Stimulated activated CD8-positive, alpha-beta memory T cell treated with anti-CD3 and anti-CD28 coated beads, Interleukin-15, amount 100 ng/mL, for 1 hour (primary cell): ENCODE data around the gene ABHD12B.

Source experiments
- DNase-seq: peaks from one replicate; pipeline ENCODE4 v3.0.0-alpha.2; 2020; ENCODE audit warnings: low read depth

Gene ABHD12B, protein sequence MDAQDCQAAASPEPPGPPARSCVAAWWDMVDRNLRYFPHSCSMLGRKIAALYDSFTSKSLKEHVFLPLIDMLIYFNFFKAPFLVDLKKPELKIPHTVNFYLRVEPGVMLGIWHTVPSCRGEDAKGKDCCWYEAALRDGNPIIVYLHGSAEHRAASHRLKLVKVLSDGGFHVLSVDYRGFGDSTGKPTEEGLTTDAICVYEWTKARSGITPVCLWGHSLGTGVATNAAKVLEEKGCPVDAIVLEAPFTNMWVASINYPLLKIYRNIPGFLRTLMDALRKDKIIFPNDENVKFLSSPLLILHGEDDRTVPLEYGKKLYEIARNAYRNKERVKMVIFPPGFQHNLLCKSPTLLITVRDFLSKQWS

GRCh38 chr14:50871914-50872732, at the start of gene ABHD12B:
Gene ABHD12B (plus strand): TSS chr14:50872053. CDS start chr14:50872175, 122 bp downstream.
- no peak for DNase-seq

DNA sequence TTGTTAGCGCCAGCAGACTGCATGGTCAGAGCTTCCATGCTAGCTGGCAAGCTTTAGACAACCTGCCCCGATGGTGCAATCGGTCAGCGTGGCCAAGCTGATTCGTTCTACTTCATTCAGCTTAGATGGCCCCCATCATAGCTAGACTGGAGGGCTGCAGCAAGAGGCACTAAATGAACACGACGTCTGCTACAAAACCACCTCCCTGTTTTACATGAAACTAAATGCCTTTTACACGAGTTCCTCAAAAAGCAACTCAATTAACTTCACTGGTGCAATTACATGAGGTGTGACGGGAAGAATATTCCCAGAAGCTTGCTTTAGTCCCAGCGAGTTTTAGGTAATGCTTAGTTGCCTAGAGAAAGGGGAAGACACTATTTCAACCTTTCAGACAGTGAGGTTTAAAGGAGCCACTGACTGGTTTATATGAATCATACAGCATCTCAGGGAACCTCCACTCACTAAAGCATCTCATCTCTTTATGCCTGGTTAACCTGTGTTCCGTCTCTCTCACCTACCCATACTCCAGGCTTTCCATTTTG, 49.3 kb upstream of the ABHD12B start:
- DNase-seq: no peak

DNA sequence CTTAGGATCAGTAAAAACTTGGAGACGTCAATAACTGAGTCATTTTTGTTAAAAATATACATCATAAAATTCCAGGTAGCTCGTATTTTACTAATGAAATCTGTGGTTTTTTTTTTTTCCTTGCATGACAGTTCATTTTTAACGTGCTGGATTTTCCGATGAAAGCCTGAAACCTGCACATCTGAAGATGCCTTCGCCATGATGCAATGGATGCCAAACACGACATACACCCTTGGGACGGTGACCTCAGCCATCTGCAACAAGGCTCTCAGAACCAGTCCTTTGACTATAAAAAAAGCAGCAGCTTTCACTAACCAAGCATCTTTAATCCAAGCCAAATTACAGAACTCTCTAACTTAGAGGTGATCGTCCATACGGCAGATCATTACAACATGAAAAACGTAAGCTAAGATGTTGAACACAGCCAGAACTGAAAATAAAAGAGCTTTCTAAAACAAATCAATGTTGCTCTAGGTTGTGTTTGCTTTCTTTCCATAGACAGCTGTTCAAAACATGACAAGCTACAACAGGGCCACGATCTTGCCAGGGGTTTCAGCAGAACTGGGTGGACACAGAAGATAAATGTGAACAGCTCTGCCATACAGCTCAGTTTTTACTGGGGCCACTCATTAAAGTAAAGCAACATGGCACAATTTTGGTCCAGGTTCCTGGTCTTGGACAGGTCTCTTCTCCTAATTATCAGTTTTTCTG, 48.6 kb upstream of the ABHD12B start:
- no peak for DNase-seq

DNA sequence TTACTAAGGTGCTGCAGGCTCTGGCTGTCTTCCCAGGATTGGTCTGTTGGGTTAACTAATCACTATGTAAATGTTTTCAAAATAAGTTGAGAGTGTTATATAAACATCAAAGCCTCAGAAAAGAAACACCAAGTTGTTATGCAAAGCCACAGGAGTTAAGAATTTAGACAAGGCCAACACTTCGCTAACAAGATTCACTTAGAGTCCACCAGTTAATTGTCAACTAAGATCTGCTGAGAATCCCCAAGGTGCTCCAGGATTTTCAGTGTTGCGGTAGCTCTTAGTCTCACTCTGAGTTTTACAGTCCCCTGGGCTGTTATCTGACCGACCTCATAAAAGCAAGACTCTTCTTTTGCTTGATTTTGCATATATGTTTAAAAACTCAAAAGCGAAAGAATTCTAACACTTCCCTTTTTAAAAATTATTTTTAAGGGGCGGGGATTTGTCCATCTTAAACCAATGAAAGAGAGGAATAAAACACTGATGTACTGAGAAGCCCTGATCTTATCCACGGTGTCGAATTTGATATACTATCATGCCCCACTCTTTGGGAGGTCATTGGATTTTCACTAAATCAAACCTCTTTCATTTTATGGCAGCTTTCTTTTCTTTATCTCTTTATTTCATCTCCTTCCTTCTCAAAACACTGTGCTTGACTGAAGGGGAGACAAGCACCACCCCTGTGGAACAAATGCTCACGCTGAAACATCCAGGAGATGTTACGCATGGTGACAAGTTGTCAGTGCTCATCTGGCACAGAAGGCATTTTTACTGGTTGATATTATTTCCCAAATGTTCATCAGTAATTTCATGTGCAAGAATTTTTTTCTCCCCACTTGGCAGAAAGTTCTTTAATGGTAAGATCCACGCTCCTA, 47.9 kb upstream of the ABHD12B start:
- DNase-seq: no peak

DNA sequence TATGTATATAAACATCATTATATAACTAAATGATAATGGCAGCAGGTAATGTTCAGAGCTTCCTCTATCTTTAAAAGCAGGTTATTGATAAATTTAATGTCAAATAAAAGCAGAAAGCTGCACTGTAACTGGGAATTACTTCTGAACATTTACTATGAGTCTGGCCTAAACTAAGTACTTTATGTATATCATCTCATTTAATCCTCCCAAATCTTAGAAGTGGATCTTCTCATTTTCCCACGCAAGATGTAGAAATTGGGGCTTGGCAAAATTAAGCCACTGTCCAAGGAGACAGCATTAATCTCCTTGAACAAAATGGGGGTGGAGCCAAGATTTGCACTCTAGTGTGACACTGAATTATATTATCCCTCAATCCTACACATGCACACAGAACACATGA, 46.5 kb upstream of the ABHD12B start:
- DNase-seq: no peak

DNA sequence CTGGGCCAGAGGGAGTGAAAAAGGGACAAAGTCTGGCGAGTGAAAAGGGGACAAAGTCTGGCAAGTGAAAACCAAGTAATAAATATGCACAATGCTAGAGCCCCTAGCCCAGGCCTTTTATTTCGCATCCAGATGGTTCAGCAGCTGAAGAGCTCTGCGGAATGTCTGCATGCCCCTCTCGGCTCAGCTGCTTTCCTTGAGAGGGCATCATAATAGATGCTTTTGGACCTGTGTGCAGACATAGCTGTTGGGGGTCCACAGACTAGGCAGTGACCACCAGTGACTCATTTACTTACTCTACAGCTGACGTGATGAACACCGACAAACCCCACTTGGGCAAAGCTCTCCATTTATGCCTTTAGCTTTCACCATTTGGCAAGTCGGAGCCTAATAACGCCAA, 45.2 kb upstream of the ABHD12B start:
- no peak for DNase-seq

DNA sequence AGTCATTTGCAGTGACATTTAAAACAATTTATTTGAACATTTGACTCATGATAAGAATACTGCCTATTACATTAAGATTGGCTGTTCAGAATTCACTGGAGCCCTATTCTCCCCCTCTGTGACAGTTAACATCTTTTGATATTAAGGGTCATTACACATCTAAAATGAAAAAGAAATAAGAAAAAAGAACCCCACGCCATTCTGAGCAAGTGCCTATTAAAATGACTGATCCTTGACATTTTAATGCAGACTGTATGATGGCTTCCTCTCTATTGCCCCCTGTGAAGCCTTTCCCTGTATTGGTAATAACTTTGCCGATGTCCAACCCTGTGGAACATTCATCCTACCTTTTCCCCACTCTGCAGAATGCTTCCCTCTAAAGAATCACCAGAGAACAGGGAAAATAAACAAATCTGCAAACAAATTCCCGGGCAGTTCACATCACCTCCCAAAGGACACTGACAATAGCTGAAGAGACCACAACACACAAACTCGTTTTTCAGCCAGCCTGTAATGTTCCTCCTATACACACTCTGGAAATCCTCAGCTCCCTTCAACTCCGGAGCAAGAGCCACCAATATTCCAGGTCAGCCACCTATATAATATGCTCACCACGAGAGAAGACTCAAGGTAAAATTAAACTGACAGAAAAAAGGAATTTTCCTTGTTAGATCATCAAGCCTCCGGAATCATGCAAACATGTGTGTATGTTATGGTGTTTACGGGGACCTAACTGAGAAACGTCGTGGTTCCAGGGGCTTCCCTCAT, 42.9 kb upstream of the ABHD12B start:
- DNase-seq: no peak

GRCh38 chr14:50829489-50830043, 42.3 kb upstream of the ABHD12B start:
- no peak for DNase-seq

DNA sequence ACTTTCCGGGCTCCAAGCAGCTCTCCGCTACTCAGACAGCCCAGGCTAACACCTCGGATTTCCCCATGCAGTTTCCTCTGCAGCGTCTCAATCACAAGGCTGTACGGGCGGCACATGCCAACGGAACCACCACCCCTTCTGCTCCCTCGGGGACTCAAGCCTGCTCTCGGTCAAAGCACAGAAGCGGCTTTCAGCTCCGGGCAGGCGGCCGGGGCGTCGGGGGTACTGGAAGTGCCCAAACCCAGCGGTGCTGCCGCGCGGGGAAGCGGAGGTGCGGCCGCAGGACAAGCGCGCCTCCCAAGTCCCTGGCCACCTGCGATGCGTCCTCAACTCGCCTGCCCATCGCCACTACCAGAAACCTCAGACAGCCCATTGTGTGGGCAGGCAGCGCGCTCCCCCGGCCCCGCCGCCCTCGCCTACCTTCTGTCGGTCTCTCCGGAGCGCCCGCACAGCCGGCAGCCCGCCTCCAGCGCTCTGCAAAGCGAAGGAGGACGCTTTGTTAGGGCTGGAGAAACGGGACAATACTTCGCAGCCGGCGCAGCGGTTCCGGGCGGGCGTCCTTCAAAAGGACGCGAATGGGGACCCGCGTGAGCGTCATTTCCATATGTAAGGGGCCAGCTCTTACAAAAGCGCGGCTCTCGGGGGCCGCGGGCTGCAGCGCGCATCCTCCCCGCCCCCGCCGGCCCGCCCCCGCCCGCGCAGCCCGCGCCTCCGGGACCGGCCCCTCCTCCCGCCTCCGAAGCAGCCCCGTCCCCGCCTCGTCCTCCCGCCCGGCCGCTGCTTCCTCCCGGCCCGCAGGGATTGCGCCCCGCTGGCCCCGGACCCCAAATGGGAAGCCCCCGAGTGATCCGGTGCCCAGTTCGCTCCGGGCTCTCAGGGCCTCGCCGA, 41.6 kb upstream of the ABHD12B start:
- DNase-seq: no peak

- no peak for DNase-seq
Measured at GRCh38 chr14:50830932-50831725, 40.7 kb upstream of the ABHD12B start, which contains the start of gene NIN. Gene NIN (minus strand): TSS chr14:50831162. CDS start chr14:50822056, 9,106 bp downstream.

- no peak for DNase-seq
Measured at GRCh38 chr14:50831726-50832168, 40.1 kb upstream of the ABHD12B start.

DNA sequence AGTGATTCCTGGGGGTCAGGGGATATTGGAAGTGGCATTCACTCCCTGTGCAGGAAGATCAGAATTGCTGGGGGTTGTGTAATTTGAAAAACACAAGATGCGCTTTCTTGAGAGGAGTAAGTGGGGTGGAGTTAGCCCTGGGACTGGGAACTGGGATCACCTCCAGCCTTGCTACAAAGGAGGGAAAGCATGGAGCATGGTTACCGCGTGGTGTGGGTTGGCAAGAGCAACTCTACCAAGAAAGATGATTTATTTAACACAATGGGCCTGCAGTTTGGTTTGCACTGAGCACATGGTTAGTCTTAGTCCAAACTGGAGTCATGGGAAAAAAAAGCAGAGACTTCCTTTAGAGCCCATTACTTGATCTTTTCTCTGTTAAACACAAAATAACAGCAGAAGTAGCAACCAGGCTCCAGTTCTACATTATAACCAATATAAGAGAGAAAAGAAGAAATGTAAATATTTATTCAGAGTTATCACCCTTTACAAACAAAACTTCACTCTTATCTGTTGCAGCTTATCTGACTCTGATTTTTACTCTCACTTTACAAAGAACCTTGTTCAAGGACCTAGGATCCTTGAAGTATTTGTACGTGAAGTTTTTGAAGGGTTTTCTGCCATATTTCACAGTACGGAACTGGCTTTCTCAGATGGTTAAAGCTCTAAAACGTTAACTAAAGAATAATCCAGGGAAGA, 38.8 kb upstream of the ABHD12B start:
- DNase-seq: no peak

DNA sequence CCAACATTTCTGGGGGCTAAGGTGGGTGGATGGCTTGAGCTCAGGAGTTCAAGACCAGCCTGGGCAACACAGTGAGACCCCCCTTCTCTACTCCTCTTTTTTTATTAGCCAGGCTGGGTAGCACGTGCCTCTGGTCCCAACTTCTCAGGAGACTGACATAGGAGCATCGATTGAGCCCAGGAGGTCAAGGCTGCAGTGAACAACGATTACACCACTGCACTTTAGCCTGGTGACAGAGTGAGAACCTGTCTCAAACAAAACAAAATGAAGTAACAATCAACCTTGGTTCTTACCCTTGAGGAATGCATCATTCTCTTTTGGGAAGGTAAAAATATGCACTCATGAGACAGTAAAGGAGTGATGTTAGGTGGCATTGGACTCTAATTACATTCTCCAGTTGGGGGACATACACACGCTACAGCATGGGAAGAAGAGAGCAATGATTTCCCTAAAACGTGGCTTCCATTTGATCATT, 37.0 kb upstream of the ABHD12B start:
- DNase-seq: no peak

DNA sequence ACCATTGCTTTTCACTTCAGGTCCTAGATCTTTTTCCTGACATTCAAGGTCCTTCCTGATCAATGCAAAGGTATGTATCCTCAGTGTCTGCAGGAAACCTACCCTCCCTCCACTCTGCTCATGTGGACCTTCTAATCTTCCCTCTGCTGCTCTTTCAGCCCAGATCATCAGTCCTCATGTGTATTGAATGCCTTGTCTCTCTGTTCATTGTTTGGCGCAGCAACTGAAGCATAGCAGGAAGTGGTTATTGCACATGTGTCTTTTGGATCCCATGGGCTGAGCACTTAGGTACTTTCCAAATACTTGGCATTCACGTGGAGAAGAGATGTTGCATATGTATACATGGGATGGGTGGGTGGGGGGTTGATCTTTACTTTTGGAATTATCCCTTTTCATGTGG, 36.6 kb upstream of the ABHD12B start:
- no peak for DNase-seq

DNA sequence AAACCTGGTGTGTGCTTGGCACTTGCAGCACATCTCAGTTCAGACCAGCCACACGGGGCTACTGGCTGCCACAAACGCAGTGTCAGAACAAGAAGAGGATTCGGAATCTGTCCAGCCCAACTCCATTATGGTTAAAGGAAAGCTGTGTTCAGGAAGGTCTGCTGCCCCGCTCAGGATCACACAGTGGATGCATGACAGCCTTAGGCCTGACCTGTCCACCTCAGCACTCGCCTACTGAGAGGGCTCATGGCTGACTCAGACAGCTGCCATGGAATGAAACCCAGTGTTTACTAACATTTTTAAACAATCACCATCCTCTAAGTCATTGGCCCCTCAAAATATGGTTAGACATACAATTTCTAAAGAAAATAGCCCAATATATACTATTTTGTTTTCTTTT, 35.3 kb upstream of the ABHD12B start:
- no peak for DNase-seq

DNA sequence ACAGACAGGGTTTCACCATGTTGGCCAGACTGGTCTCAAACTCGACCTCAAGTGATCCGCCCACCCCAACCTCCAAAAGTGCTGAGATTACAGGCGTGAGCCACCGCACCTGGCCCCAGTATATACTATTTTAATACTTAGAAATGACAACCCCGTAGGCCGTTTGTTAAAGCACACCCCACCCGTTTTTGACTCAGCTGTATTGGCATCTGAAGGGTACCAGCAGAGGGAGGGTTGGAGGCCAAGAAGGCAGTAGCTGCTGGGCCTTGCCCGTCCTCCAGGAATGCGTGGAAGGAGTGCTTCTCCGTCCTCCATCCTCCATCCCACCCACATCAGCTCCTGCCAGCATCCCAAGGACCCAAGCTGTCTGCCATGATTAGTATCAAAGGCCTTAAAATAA, 34.6 kb upstream of the ABHD12B start:
- DNase-seq: no peak

DNA sequence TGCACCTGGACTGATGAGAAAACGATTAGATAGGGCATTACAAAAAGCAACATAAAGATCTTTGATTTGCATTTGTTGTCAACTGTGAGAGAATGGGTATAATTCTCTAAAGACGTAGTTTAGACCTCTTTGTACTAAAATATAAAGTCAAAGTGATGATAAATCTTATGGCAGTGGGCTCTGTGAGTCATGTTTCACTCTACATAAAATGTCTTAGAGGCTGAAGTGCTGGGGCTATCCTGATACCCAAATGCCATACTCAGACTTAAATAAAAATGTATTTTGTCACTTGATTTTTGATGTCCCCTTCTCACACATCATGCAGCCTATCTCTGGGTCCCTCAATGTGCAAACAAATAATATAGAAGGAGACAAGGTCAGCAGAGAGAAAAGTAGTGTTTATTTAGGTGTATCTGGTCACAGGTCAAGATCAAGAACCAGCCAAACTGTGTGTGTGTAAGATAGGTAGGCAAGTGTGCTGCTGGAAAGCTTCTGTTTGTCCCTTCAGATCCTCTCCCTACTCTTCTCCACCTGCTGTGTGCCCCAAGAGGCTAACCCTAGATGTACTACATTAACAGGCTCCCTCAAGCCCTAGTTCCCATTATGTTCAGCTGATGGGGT, 33.9 kb upstream of the ABHD12B start:
- no peak for DNase-seq
